ENCODE measurements around the gene GIMAP5. TPM values are rescaled to one million over a fixed set of nuclear protein-coding genes. Genes with fewer than 3 reads are reported as not detected.

Gene GIMAP5
- total and polyA plus RNA-seq, 2 of the 13 experiments (the other 11 are each of a cell fraction or from before 2014, with no cell fraction given) = not detected

DNA sequence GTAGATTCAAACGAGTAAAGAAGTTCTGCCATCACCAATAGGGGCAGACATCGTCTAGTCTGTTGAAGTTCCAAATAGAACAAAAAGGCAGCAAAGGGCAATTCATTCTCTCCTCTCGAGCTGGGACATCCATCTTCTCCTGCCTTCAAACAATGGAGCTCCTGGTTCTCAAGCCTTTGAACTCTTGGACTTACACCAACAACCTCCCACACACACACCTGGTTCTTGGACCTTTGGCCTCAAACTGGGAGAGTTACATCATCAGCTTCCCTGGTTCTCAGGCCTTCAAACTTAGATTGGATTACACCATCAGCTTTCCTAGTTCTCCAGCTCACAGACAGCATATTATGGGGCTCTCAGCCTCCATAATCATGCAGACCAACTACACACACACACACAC is 9.8 kb upstream of the GIMAP5 start (continued):
- TF ChIP-seq, protein P1, sequence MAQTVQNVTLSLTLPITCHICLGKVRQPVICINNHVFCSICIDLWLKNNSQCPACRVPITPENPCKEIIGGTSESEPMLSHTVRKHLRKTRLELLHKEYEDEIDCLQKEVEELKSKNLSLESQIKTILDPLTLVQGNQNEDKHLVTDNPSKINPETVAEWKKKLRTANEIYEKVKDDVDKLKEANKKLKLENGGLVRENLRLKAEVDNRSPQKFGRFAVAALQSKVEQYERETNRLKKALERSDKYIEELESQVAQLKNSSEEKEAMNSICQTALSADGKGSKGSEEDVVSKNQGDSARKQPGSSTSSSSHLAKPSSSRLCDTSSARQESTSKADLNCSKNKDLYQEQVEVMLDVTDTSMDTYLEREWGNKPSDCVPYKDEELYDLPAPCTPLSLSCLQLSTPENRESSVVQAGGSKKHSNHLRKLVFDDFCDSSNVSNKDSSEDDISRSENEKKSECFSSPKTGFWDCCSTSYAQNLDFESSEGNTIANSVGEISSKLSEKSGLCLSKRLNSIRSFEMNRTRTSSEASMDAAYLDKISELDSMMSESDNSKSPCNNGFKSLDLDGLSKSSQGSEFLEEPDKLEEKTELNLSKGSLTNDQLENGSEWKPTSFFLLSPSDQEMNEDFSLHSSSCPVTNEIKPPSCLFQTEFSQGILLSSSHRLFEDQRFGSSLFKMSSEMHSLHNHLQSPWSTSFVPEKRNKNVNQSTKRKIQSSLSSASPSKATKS (CRISPR knock-in tag; IDR thresholded peaks at IDR 0.05) = no peak
- TF ChIP-seq ZNF484 (CRISPR knock-in tag; IDR thresholded peaks at IDR 0.05; ENCODE audit: borderline replicate concordance, low read depth) (no peak), RFXANK (CRISPR knock-in tag; IDR thresholded peaks at IDR 0.05) (no peak), ZNF572 (CRISPR knock-in tag; IDR thresholded peaks at IDR 0.05) (no peak), LCORL (IDR thresholded peaks at IDR 0.05) (no peak), LCORL (CRISPR knock-in tag; IDR thresholded peaks at IDR 0.05) (0 out of 2 replicates have a peak, but pooled peaks have one; percentile 24), POLR2AphosphoS2 (IDR thresholded peaks at IDR 0.05; ENCODE audit: low read depth, low read length) (no peak), ZNF674 (CRISPR knock-in tag; IDR thresholded peaks at IDR 0.05; ENCODE audit: low read depth) (no peak), TAF15 (IDR thresholded peaks at IDR 0.05; ENCODE audit: low read depth, low read length, poor library complexity, severe bottlenecking) (no peak), RBM39 (IDR thresholded peaks at IDR 0.05; ENCODE audit: low read depth, low read length, poor library complexity, severe bottlenecking) (no peak), ZNF232 (CRISPR knock-in tag; IDR thresholded peaks at IDR 0.05; ENCODE audit: borderline replicate concordance) (no peak), SMAD3 (CRISPR knock-in tag; IDR thresholded peaks at IDR 0.05) (0 out of 2 replicates have a peak, but pooled peaks have one; percentile 56), SMARCC2 (IDR thresholded peaks at IDR 0.05) (no peak), ZFAT (CRISPR knock-in tag; conservative IDR thresholded peaks at IDR 0.05) (no peak), ZMYM3 (CRISPR knock-in tag; IDR thresholded peaks at IDR 0.05) (no peak), ZNF207 (IDR thresholded peaks at IDR 0.05; ENCODE audit: borderline replicate concordance) (no peak), POLR2G (IDR thresholded peaks at IDR 0.05; ENCODE audit: low read depth, low read length) (no peak), EP300 (IDR thresholded peaks at IDR 0.05; ENCODE audit: low read depth in 2 of 2, low read length in 2 of 2) (peak; percentile 40 to 68; a peak in 1 of 4 replicates), EP300 (CRISPR knock-in tag; IDR thresholded peaks at IDR 0.05; ENCODE audit: borderline replicate concordance) (peak; percentile 33; the same call in 1 of the 2 replicates)
- TF ChIP-seq, protein P2, sequence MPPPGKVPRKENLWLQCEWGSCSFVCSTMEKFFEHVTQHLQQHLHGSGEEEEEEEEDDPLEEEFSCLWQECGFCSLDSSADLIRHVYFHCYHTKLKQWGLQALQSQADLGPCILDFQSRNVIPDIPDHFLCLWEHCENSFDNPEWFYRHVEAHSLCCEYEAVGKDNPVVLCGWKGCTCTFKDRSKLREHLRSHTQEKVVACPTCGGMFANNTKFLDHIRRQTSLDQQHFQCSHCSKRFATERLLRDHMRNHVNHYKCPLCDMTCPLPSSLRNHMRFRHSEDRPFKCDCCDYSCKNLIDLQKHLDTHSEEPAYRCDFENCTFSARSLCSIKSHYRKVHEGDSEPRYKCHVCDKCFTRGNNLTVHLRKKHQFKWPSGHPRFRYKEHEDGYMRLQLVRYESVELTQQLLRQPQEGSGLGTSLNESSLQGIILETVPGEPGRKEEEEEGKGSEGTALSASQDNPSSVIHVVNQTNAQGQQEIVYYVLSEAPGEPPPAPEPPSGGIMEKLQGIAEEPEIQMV (CRISPR knock-in tag; IDR thresholded peaks at IDR 0.05; ENCODE audit: low read depth) = no peak
- TF ChIP-seq, protein P3, sequence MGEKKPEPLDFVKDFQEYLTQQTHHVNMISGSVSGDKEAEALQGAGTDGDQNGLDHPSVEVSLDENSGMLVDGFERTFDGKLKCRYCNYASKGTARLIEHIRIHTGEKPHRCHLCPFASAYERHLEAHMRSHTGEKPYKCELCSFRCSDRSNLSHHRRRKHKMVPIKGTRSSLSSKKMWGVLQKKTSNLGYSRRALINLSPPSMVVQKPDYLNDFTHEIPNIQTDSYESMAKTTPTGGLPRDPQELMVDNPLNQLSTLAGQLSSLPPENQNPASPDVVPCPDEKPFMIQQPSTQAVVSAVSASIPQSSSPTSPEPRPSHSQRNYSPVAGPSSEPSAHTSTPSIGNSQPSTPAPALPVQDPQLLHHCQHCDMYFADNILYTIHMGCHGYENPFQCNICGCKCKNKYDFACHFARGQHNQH (CRISPR knock-in tag; IDR thresholded peaks at IDR 0.05) = no peak
- TF ChIP-seq, protein P4, sequence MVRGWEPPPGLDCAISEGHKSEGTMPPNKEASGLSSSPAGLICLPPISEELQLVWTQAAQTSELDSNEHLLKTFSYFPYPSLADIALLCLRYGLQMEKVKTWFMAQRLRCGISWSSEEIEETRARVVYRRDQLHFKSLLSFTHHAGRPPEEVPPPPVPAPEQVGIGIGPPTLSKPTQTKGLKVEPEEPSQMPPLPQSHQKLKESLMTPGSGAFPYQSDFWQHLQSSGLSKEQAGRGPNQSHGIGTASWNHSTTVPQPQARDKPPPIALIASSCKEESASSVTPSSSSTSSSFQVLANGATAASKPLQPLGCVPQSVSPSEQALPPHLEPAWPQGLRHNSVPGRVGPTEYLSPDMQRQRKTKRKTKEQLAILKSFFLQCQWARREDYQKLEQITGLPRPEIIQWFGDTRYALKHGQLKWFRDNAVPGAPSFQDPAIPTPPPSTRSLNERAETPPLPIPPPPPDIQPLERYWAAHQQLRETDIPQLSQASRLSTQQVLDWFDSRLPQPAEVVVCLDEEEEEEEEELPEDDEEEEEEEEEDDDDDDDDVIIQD (CRISPR knock-in tag; IDR thresholded peaks at IDR 0.05; ENCODE audit: low read depth) = no peak
- TF ChIP-seq, protein P5, sequence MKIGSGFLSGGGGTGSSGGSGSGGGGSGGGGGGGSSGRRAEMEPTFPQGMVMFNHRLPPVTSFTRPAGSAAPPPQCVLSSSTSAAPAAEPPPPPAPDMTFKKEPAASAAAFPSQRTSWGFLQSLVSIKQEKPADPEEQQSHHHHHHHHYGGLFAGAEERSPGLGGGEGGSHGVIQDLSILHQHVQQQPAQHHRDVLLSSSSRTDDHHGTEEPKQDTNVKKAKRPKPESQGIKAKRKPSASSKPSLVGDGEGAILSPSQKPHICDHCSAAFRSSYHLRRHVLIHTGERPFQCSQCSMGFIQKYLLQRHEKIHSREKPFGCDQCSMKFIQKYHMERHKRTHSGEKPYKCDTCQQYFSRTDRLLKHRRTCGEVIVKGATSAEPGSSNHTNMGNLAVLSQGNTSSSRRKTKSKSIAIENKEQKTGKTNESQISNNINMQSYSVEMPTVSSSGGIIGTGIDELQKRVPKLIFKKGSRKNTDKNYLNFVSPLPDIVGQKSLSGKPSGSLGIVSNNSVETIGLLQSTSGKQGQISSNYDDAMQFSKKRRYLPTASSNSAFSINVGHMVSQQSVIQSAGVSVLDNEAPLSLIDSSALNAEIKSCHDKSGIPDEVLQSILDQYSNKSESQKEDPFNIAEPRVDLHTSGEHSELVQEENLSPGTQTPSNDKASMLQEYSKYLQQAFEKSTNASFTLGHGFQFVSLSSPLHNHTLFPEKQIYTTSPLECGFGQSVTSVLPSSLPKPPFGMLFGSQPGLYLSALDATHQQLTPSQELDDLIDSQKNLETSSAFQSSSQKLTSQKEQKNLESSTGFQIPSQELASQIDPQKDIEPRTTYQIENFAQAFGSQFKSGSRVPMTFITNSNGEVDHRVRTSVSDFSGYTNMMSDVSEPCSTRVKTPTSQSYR (CRISPR knock-in tag; IDR thresholded peaks at IDR 0.05; ENCODE audit: borderline replicate concordance) = no peak; the same call in 1 of the 2 replicates
